Putamen (tissue), 1 donor: ENCODE data around the gene PPP1R13L.
"Not testable (repeated sequence)": the region's sequence is repeated elsewhere in the genome, so short reads cannot be mapped to it uniquely, and the experiment has no call there.

Experiments used
- DNase-seq: peaks from one replicate; pipeline ENCODE4 v3.0.0-alpha.2; 2016; ENCODE audit warnings: low spot score

PPP1R13L gene

DNA sequence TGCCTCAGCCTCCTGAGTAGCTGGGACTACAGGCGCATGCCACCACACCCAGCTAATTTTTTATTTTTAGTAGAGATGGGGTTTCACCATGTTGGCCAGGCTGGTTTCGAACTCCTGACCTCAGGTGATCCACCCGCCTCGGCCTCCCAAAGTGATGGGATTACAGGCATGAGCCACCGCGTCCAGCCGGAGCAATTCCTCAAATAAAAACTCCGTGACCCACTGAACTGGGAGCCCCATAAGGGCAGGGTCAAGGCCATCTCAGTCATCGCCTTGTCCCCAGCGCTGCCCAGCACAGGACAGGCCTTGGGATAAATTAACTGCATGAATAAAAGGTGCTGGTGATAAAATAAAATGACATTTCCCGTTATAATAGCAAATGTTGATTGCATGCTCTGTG, 25.0 kb upstream of the PPP1R13L start:
- not testable (repeated sequence) for DNase-seq

- no peak for DNase-seq
Measured at GRCh38 chr19:45428384-45429231, 23.7 kb upstream of the PPP1R13L start.

- no peak for DNase-seq
Measured at GRCh38 chr19:45424191-45425058, 19.6 kb upstream of the PPP1R13L start.

GRCh38 chr19:45423589-45424190, 18.8 kb upstream of the PPP1R13L start, which contains the start of gene ERCC1:
Gene ERCC1 (minus strand): TSS chr19:45423917. CDS start chr19:45423374, 543 bp downstream.
- peak; percentile 89 for DNase-seq

DNA sequence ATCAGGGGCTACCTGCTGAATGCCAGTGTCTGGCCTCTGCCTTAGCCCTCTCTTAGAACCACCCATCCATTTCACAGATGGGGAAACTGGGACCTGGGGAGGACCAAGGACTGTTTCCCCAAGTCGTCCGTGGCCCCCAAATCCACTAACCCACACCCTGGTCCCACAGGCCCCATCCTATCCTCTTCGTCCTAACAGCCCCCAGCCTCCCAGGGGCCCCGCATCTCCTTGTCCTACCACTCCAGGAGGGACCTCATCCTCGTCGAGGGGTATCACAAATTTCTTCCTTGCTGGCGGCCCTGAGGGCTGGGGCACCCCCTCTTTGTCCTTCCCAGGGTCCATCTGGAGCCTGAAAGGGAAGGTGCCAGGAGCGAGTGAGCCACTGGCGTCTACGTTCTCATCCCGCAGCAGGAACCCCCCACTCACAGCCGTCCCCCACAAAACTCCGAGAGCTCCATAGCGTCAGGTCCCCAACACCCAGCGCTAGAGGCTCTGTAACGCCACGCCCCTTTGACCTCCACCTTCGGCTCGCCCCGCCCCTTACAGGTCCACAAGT, 18.2 kb upstream of the PPP1R13L start:
- no peak for DNase-seq

GRCh38 chr19:45421947-45422498, 17.2 kb upstream of the PPP1R13L start:
- DNase-seq = no peak

DNA sequence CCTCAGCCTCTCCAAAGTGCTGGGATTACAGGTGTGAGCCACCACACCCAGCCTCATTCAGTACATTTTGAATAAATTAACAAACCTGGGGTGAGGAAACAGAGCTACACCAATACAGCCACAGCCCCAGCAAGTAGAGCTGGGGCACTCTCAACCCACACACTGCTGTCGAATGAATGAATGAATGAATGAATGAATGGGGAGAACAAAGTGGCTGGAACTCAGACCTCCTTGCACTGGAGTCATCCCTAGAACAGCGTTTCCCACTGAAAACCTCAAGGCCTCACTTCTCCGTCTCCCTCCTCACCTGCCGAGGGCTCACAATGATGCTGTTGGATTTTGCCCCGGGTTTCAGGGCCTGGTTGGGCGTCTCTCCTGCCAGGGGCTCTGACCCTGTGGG, 16.0 kb upstream of the PPP1R13L start:
- DNase-seq = no peak

DNA sequence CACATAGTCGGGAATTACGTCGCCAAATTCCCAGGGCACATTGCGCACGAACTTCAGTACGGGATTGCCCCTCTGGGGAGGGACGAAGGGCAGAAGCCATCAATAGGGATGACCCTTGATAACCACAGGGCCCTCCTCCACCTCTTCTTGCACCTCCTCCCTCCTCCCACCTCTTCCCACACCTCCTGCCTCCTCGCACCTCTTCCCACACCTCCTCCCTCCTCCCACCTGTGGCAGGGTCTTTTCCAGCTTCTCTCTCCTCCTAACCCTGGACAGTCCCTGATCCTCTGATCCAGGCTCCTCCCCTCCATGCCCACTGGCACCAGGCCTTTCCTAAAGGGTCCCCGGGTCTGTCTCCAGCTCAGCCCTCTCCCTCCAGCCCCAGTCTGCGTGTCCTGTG, 15.5 kb upstream of the PPP1R13L start:
- DNase-seq = no peak

DNA sequence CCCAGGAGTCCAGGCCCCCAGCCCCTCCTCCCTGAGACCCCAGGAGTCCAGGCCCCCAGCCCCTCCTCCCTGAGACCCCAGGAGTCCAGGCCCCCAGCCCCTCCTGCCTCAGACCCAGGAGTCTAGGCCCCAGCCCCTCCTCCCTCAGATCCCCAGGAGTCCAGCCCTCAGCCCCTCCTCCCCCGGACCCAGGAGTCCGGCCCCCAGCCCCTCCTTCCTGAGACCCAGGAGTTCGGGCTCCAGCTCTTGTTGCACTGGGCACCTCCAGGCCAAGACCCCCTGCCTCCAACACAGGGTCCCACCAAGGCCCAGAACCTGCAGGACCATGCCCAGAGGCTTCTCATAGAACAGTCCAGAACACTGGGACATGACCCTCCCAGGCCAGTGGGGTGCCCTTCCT, 15.0 kb upstream of the PPP1R13L start:
- DNase-seq = no peak

DNA sequence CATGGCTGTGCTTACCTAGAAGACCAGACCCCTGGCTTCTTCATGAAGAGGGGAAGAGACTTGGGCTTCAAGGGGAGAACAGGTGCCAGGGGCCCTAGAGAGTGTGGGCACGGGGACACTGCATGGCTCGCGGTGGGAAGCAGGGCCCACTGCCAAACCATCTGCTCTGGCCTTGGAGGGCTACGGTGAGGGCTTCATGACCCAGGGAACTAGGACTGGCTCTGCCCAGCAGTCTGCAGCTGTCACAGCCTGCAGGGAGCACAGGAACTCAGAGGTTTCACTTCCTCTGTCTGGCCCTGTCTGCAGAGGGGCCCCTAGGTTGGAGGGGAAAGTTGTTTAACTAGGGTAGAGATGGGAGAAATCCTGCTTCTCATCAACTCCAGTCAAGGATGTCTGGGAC, 14.5 kb upstream of the PPP1R13L start:
- no peak for DNase-seq

DNA sequence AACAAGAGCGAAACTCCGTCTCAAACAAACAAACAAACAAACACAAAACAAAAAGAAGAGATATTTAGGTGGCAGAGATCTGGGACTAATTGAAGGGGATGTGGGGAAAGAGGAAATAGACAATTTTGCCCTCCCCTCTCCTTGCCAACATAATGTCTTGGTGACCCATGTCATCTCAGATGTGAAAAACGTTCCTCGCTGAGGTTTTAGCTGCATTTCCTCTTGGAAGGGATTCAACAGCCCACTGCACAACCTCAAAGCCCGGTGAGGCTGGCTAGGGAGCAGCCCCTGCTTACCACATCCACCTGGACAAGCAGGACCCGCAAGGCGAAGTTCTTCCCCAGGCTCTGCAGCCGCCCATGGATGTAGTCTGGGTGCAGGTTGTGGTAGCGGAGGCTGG, 13.9 kb upstream of the PPP1R13L start:
- DNase-seq = no peak

- no peak for DNase-seq
Measured at GRCh38 chr19:45417151-45417550, 12.3 kb upstream of the PPP1R13L start.

- no peak for DNase-seq
Measured at GRCh38 chr19:45414468-45414867, 9.6 kb upstream of the PPP1R13L start.

- DNase-seq = no peak
Measured at GRCh38 chr19:45413497-45413896, 8.6 kb upstream of the PPP1R13L start.

GRCh38 chr19:45410330-45410729, 5.5 kb upstream of the PPP1R13L start:
- not testable (repeated sequence) for DNase-seq

DNA sequence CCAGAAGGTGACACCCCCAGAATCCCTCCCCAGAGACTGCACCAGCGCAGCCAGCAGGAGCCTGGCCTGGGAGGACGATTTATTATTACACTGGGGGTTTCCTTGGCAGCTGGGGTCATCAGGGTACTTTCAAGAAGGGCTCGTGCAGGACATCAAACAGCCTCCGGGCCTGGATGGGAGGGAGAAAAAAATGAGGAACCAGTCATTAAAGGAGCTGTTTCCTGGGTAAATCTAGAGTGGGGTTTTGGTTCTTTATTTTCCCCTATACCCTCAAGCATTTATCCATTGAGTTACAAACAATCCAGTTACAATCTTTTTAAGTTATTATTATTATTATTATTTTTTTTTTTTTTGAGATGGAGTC, 4.7 kb upstream of the PPP1R13L start:
- no peak for DNase-seq

DNA sequence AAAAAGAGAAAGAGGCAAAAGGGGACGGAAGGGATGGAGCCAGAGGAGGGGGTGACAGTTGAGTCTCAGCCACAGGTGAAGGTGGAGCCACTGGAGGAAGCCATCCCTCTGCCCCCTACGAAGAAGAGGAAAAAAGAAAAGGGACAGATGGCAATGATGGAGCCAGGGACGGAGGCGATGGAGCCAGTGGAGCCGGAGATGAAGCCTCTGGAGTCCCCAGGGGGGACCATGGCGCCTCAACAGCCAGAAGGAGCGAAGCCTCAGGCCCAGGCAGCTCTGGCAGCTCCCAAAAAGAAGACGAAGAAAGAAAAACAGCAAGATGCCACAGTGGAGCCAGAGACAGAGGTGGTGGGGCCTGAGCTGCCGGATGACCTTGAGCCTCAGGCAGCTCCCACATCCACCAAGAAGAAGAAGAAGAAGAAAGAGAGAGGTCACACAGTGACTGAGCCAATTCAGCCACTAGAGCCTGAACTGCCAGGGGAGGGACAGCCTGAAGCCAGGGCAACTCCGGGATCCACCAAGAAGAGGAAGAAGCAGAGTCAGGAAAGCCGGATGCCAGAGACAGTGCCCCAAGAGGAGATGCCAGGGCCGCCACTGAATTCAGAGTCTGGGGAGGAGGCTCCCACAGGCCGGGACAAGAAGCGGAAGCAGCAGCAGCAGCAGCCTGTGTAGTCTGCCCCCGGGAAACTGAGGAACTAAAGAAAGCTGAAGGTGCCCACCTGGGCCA, 4.1 kb upstream of the PPP1R13L start:
- DNase-seq = no peak

GRCh38 chr19:45408121-45408520, 3.3 kb upstream of the PPP1R13L start:
- no peak for DNase-seq

DNA sequence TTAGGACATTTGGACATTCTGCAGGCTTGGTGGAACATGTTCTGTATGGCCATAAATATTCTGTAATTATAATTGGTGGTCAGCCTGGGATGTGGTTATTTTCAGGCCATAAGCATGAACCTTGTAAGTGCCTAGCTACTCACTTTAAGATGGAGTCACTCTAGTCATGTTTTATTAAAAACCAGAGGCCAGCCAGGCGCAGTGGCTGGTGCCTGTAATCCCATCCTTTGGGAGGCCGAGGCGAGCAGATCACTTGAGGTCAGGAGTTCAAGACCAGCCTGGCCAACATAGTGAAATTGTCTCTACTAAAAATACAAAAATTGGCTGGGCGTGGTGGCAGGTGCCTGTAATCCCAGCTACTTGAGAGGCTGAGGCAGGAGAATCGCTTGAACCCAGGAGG, 2.7 kb upstream of the PPP1R13L start:
- not testable (repeated sequence) for DNase-seq

DNA sequence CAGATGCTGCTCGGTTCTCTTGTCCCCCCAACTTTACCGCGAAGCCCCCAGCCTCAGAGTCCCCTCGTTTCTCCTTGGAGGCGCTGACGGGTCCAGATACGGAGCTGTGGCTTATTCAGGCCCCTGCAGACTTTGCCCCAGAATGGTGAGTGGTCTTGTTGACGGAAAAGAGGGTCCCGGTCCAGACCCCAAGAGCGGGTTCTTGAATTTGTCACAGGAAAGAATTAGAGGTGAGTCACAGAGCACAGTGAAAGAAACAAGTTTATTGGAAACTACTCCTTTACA, 2.2 kb upstream of the PPP1R13L start:
- no peak for DNase-seq

DNA sequence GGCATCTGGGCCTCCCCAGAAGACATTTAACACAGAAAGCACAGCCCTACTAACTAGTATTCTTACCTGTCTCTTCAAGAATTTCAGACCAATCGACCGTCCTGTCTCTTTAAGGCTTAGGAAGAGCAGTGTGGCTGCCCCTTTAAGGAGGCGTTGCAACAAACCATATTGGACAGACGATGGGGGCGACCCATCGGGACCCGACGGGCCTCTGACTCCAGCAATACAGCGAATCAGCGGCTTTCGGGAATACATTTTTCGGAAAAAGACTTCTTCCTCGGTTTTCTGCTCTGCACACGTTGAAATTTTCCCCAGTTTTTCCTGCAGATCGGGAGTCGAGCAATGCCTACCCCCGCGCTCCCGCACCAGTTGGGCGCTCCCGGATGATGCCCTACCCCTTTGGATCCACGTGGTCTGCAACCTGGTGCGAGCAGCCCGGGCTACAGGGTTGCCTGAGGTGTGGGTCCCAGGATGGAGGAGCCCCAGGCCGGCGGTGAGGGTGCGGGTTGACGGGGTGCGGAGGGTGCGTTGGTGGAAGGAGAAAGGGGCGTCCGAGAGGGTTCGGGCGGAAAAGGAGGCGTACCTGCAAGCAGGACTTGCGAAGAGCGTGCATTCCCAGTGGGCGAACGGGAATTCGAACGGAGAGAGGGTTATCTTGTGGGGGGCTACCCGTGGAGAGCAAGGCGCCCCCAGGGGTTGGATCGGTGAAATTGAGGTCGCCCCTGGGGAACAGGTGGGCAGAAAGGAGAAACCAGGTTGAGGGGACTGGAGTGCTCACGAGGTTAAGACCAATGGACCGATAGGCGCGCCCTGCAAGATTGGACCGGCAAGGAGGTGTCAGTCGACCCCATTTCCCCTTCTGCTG, 1.6 kb upstream of the PPP1R13L start, which contains the start of gene POLR1G:
POLR1G (plus strand) TSS at position 419 of the 865 bp plus-strand sequence; CDS start at position 472, 53 bp downstream.
- DNase-seq = peak; percentile 89
